ENCODE measurements around the gene TMX3.

Gene TMX3, protein sequence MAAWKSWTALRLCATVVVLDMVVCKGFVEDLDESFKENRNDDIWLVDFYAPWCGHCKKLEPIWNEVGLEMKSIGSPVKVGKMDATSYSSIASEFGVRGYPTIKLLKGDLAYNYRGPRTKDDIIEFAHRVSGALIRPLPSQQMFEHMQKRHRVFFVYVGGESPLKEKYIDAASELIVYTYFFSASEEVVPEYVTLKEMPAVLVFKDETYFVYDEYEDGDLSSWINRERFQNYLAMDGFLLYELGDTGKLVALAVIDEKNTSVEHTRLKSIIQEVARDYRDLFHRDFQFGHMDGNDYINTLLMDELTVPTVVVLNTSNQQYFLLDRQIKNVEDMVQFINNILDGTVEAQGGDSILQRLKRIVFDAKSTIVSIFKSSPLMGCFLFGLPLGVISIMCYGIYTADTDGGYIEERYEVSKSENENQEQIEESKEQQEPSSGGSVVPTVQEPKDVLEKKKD

DNA sequence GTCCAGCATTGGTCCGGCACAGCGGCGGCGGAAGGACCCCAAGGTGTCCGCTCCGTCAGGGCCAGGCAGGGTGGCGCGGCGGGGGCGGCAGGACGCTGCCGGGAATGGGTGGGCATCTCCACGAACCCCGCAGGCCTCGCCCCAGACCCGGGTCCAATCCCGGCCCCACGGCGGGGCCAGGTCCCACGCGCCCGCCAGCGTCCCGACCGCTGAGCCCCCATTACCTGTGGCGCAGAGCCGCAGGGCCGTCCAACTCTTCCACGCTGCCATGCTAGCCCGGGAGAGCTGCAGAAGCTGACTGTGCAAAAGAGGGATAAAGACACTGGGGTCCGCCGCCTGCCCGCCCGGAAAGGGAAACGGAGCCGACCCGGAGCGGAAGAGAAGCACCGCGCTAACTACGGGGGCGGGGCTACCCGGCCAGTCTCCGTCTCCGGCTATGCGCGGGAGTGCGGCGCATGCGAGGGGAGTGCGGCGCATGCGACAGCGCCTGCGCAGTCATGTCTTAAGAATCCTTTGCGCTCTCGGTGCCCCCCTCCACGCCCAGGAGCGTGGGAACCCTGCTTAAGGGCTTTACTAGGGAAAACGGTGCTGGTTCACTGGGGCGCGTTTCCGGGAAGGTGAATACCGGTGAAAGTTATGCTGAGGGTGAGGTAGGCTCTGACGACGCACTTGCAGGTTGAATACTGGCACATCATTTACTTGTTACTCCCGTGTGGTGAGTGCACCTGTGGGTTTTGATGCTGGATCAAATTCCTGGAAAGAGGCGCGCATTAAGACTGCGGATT, at the start of gene TMX3:
Gene TMX3 (minus strand): TSS at position 397 of the 785 bp plus-strand sequence. CDS start 127 bp downstream, at position 270.
- DNase-seq (ENCODE audit: low read depth): peak; percentile 96

DNA sequence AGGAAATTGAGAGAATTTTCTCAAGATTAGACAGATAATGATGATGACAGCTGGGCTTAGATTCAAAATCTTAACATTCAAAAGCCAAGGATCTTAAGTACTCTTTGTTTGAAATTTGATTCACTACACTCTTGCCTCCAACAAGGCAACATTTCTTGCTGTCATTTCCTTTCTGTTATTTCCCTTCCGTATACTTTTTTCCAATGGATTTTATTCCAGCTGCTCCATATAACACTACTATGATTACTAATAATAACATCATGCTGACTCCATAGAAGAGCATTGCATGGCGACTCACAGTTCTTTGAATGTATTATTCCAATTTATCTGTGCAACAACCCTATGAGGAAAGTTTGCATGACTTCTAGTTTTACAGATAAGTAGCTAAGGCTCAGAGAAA, 49.1 kb upstream of the TMX3 start:
- DNase-seq (ENCODE audit: low read depth): peak; percentile 53

DNA sequence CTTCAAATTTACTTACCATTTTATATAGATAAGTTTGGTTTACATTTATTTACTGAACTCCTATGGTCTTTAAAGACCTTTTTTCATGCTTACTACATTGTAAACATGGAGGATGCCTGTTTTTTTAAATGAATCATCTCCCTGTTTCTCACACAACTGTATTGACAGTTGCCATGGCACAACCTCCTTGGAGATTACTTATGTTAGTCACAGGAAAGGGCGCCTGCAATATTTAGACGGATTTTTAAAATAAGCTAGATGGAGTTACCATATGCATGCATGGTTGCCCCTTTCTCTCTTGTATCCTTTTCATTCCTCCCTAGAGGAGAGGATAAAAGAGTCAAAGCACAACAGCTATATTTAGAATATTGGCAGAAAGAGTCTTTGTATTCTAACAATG, 48.2 kb upstream of the TMX3 start:
- DNase-seq (ENCODE audit: low read depth): peak; percentile 56

DNA sequence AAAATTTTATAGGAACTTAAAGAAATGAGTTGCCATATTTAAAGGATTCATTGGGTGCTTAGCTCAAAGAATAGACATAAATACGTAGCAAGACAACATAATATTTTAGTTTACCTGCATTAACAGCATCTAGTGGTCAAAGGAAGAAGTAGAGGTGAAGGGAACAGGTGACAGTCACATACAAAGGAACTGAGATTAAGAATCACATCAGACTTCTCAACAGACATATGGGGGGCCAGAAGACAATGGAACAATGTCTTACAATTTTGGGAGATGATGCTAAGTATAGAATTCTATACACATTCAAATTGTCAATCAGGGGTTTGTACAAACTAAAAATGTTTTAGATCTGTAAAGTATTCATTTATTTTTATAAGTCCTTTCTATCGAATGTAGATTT, 44.4 kb upstream of the TMX3 start:
- DNase-seq (ENCODE audit: low read depth): no peak

DNA sequence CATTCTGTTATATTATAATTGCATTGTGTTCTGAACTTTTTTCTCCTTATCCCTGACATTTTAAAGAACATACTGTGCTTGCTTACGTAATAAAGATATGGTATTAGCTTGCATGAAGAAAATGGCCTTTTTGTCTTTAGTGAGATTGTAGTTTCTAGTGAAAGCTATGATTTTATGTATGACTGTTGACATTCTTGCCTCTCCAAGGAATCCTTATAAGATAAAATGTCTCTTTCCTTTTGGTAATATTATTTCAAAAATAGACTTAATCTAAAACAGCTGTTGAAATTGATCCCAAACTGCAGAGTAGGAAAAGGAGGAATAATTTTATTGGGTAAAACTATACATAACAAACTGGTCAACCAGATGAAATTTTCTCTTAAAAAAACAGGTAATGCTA, 42.2 kb upstream of the TMX3 start:
- no peak for DNase-seq (ENCODE audit: low read depth)

DNA sequence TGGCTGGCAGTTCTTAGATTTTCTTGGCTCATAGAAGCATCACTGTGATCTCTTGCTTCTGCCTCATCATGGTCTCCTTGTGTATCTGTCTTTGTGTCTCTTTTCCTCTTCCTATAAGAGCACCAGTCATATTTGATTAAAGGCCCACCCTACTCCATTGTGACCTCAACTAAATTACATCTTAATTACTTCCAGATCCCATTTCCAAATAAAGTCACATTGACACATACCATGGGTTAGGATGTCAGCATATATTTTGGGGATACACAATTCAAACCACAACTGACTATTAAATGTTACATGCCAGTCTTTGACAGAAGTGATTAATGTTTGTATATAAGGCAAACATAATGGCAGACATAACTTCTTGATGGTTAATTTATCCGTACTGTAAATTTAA, 27.3 kb upstream of the TMX3 start:
- no peak for DNase-seq (ENCODE audit: low read depth)

DNA sequence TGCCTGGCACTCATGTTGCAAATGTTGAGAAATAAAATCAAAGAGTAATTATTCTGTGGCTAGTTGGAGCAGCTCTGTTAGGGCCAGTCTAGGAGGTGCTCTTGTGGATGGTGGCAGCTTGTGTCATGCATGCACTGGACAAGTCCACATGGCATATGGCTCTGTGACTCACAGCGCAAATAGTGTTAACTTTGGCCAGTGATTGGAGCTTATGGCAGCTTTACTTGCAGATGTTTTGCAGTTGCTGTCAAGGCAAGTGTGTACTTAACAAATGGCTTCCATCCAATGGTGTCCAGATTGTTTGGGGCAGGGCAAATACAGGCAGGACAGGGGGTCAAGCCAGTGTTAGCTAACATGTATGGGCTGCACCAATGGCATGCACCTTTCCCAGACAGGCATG, 26.1 kb upstream of the TMX3 start:
- no peak for DNase-seq (ENCODE audit: low read depth)

DNA sequence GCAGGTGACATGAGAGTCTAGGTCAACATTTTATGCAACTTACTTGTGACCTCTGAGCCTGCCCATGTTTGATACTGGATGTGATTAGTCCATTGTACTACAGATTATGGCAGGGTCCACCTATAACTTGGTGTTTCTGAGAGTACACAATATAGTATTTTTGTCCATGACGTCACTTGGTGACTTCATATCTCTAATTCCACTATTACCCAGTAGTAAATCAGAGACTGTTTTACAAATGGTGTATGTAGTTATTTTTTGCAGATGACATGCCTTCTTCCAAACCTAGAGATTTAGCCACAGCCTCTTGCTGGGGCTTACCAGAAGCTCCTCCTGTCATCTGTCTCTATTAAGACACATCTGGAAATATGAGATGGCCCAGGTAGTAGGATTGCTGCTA, 24.6 kb upstream of the TMX3 start:
- DNase-seq (ENCODE audit: low read depth): no peak

DNA sequence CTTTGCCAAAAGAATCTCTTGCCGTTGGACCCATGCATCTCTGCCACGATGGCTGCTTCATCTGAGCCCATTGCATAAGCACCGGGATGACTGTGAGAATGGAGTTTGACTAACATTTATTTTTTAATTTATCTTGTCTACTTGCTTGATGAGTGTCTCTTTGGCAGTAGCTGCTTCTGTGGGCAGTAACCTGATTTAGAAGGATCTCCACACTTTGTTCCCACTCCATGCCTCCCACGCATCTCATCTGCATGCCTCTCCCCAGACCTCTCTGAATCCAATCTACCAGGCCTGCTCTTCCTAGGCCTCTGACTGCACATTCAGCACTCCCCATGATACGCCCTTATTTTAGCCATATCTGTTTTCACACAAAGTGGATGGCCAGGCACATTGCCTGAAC, 23.7 kb upstream of the TMX3 start:
- no peak for DNase-seq (ENCODE audit: low read depth)

DNA sequence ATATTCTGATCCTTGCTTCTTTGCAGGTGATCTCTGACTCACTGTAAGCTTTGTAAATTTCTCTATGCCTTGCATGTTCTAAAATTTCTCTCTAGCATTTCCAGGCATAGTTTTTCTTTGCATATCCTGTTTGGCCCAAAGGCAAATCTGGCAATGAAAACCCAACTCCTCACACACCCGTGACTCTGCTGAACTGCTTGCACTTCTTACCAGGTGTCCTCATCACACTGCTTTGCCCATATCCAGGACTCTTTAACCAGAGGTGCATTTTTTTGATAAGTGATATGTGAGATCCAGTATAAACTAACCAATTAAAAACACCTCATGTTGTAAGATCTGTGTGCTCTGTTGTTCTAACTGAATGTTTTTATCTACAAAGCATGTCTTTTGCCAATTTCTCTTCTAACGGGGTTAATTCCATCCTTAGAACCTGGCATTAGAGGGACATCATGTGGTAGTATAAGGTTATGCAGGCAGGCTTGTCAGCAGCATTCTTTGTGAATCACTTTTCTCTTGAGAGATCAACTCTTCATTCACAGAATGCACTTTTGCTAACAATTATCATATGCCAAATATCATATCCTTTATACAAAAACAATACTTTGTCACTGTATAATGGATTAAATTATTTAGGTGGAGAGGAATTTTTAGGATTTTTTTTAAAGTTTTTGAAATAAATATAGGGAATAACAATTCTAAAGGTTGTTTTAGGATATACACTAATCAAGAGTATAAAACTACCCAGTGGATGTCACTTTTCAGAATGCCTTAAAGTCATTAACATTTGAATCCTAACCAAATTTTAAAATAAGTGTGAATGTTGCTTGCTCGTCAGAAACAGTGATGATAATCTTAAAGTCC, 20.8 kb upstream of the TMX3 start:
- DNase-seq (ENCODE audit: low read depth): peak; percentile 71

DNA sequence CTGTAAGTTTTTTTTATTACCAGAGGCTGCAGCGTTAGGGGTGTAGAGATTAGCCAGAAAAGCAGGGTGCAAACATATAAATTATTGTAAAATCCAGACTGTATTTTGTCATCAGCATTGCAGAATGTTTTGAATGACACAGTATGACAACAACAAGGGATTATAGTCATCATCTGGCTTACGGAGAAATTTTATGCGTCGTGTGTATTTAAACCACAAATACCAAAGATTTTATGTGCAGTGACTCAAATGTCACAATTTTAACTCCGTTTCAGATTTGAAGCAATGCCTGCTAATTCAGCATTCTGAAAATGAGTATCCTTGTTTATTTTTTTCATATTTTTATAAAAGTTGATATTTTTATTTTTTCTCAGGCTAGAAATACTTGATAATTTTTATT, 19.4 kb upstream of the TMX3 start:
- peak; percentile 80 for DNase-seq (ENCODE audit: low read depth)

DNA sequence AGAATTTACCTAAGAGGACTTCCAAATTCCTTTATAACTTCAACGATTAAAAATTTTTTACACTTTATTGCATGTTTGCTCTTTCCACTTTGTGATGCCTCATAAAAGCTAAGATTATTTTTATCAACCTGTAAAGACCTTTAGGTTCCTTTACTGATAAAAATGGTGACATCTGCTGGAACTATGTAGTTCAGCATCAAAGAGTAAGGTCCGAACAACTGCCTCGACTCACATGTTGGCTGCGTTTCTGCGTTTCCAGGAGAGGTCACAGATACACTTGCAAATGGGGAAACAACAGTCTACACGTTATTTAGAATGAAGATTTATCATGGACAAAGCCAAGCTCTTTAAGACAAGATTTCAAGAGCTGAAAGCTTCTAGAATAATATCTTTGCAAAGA, 18.8 kb upstream of the TMX3 start:
- peak; percentile 37 for DNase-seq (ENCODE audit: low read depth)

DNA sequence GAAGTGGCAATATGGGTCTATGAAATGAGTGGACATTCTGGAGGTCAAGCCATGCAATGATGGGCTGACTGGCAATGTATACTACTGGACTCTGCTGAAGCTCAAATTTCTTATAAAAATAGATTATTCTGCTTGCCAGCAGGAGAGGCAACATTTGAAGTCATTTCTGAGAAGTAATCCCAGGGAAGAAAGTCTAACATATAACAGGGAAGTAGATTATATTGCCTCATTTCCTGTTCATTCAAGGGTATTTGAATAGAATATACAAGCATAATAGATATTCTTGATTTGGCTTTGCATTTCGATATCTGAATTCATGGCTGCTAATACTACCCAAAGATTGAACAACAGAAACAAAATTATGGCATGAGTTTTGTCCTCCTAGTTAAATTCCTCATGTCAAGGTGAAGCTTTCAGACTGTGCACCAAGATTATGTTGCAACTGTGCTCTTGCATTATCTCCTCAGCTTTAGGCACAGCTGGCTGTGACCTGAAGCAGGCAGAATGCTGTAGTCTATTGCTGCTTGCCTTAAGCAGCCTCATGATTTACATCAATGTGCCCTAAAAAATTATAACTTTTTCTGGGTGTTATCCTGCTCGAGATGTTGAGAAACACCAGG, 13.3 kb upstream of the TMX3 start:
- no peak for DNase-seq (ENCODE audit: low read depth)

DNA sequence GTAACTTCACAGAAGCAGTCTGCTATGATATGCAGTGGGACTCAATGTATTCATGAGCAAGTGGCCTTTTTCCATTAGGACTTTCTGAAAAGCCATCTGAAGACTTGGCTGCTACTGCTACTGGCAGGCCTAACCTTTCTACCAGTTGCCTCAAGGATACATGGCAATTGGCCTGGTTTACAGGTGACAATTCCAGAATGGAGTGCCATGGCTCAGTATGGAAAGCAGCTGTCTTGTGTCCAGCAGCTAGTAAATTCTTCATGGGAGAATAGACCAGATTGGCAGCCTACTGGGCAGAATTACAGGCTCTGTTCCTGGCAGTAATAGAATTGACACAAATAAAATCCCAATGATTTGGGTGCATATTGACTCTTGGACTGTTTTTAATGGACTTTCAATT, 12.6 kb upstream of the TMX3 start:
- DNase-seq (ENCODE audit: low read depth): no peak

DNA sequence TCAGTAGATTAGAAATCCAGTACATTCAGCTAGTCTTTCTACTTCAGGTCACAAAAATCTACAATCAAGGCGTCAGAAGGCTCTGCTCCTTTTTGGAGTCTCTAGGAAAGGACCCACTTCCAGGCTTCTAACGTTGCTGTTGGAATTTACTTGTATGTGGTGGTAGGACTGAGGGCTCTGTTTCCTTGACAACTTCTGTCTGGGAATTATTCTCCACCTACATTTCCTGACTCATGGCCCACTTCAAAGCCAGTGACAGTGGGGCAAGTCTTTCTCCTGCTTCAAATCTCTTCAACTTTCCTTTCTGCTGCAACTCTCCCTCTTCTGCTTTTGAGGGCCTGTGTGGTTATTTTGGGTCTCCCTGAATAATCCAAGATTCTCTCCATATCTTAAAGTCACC, 10.4 kb upstream of the TMX3 start:
- no peak for DNase-seq (ENCODE audit: low read depth)

DNA sequence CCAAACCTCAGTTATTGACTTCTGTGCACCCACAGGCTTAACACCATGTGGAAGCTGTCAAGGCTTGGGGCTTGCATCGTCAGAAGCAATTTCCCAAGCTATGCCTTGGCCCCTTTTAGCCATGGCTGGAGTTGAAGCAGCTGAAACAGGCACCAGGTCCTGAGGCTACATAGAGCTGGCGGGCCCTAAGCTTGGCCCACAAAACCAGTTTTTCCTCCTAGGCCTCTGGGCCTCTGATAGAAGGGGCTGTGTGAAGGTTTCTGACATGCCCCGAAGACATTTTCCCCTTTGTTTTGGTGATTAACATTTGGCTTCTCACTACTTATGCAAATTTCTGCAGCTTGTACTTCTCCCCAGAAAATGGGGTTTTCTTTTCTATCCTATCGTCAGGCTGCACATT, 9.1 kb upstream of the TMX3 start:
- no peak for DNase-seq (ENCODE audit: low read depth)

DNA sequence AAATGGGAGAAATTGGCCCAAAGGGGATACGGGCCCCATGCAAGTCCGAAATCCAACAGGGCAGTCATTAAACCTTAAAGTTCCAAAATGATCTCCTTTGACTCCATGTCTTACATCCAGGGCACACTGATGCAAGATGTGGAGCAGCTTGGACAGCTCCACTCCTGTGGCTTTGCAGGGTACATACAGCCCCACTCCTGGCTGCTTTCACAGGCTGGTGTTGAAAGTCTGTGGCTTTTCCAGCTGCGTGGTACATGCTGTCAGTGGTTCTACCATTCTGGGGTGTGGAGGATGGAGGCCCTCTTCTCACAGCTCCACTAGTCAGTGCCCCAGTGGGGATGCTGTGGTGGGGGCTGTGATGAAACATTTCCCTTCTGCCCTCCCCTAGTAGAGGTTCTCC, 8.6 kb upstream of the TMX3 start:
- no peak for DNase-seq (ENCODE audit: low read depth)

DNA sequence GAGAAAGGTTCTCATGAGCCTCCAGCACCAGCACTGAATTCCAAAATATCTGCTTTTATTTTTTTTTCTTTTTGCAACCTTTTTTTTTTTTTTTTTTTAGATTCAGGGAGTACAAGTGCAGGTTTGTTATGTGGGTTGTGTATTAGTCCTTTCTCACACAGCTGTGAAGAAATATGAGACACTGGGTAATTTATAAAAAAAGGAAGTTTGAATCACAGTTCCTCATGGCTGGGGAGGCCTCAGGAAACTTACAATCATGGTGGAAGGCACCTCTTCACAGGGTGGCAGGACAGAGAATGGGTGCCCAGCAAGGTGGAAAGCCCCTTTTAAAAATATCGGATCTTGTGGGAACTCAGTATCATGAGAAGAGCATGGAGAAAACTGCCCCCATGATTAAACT, 7.9 kb upstream of the TMX3 start:
- no peak for DNase-seq (ENCODE audit: low read depth)

DNA sequence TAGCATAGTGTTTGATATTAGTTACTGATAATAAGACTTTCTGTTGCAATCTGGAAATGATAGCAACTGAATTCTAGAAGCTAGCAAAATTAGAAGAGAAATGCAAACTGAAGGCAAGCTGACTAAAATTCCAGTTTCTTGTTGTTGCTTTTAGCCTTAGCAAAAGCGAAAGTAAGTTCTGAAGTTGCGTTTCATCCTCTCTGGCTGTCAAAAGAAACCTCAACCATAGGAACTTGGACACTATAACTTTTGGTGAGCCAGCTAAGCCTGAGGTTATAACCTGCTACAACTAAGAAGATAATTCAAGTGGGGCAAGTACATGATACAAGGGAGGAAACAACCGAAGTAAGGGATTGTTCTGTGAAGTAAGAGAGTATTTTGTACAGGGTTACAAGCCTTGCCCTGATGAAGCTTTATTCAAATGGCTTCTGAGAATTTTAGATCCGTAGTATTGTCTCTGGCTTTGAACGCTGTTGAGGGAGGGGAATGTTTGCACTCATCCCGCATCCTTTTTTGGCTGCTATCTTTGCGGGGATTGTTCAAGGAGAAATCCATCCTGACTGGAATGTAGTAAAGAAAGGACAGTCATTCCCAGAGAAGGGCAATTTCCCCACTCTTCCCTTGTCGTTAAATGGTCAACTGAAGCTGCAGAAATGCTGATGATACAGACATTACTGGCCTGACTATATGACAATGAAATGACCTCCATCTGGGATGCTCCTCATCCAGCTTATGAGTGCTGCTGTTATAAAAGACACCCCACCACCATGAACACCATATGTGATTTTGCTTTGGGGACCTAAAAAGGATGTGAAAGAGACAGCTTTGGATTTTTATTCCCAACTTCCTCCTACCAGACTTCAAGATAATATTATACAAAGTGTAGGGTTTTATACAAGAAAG, 7.0 kb upstream of the TMX3 start:
- no peak for DNase-seq (ENCODE audit: low read depth)

DNA sequence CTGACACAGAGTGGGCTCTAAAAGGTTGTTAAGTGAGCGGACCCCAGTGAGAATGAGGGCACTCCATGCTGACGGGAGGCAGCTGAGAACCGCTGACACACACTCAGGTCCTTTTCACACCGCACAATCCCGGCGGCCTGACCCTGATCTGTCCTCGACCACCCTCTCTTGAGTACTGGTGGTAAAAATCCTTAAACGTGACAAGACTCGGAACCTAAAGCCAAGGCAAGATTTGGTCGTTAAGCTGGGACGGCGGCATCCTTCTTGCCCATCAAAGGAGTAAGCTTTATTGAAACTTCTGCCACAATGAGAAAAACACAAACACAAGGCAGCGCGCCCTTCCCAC, 569 bp downstream of the TMX3 start:
- peak; percentile 29 for DNase-seq (ENCODE audit: low read depth)

DNA sequence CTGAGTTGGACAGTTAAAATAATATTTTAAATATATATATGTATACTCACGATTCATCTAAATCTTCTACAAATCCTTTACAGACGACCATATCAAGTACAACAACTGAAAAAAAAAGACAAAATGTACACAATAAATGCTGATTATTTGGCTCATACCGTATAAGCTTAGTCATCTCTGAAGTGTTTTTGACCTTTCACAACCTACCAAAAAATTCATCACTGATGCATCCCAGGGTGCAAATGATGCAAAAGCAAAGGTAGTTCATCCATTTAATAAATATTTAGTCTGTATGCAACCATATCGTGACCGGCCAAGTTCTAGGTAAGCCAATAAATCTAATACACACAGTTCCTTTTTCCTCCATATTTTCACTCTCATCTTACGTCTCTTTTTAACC, 1.1 kb downstream of the TMX3 start:
- DNase-seq (ENCODE audit: low read depth): peak; percentile 61

Data from ELR (cell line).